GM23248 (cell line): ENCODE measurements around the gene GAS7.

Experiments used
- EZH2 ChIP-seq: fragments of 200-600 bp; sonication (generic); IDR thresholded peaks from 2 replicates; pipeline ENCODE4 v1.6.1; 2018; ENCODE audit warnings: antibody characterized with exemption, mild to moderate bottlenecking; ENCODE audit not compliant: insufficient read depth, poor library complexity, severe bottlenecking
- EZH2phosphoT487 ChIP-seq: fragments of 200-600 bp; sonication (generic); IDR thresholded peaks from 2 replicates; pipeline ENCODE4 v1.6.1; 2018; ENCODE audit warnings: antibody characterized with exemption, moderate library complexity, mild to moderate bottlenecking, low read depth; ENCODE audit not compliant: insufficient read depth

DNA sequence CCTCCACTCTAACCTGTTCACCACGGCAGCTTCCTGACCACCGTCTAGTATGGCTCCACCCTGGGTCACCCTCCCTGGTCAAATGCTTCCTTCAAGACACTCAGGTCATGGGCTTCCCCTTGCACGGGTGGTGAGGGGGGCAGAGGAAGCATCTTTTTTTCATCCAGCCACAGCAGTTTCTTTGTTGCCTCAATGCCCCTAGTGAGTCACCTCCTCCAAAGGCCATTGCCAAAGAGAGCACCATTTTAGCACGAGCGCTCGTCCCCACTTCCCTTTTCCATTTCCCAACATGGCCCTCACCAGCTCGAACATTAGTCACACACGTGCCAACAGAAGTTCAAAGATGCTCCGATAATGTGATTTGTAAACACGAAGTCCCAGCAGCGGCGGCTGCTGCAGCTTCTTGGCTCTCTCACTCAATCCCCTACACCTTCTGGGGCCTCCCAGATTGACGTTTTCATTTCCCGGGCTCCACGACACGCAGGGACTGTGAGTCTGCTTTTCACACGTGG lies 134.6 kb downstream of the GAS7 start:
- TF ChIP-seq EZH2phosphoT487: no peak
- no peak for TF ChIP-seq EZH2
